GM12891 (cell line): ENCODE measurements around the gene GOLGA8B.
"Not testable (repeated sequence)": the region's sequence is repeated elsewhere in the genome, so short reads cannot be mapped to it uniquely, and the experiment has no call there.

Source experiments
- POLR2A ChIP-seq: IDR thresholded peaks from 2 replicates; pipeline ENCODE4 v1.6.1; 2011; ENCODE audit warnings: low read depth, low read length, control low read depth
- POLR2AphosphoS5 ChIP-seq: IDR thresholded peaks from 2 replicates; pipeline ENCODE4 v1.6.1; 2011; ENCODE audit warnings: low read depth, low read length, control low read depth
- TAF1 ChIP-seq: IDR thresholded peaks from 2 replicates; pipeline ENCODE4 v1.6.1; 2011; ENCODE audit warnings: low read depth, low read length, control low read depth

DNA sequence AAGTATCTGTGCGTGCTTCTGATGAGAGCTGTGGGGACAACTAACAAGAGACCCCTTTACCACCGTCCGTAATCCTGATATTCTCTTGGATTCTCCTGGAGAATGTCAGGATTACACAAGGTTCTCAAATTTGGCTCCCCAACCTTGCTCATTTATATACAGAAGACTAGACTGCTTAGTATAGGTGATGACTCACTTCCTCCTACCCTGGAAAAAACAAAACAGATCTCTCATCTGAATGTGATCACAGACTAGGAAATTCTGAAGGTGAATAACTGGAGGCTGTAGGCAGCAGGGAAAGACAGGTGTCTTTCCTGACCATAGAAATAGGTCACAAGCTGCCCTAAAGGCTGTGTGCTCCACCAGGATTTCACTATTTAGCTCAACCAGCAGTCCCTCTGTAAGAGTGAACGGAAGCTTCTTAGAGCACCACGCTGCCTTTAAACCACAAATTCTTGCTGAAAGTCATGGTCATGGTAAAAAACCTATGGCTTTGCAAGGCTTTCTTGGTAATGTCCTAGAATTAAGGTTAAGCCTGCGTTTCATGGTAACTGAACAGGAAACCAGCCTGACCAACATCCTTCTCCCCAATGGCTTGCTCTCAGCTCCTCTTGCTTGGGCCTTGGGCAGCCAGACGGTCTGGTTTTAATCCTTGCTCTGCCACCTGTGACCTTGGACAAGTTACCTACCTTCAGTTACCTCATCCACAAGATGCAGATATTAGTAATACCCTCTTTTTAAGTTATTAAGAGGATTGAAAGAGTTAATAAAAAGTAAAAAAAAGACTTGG is 39.4 kb downstream of the GOLGA8B start:
- TF ChIP-seq POLR2A, POLR2AphosphoS5, TAF1: not testable (repeated sequence)
